GM12892 (cell line): Measurements from ENCODE around the gene POU2F3.

Experiments
- DNase-seq: peaks from one replicate; pipeline ENCODE4 v3.0.0; 2011; ENCODE audit not compliant: insufficient read length
- FAIRE-seq: peaks from 2 replicates; lab custom pipeline; 2011; peaks lifted over from hg19 to GRCh38; lab: Jason Lieb, UNC
- POLR2A ChIP-seq: IDR thresholded peaks from 2 replicates; pipeline ENCODE4 v1.6.1; 2011; ENCODE audit warnings: low read depth, low read length, control low read depth
- POLR2AphosphoS5 ChIP-seq: IDR thresholded peaks from 2 replicates; pipeline ENCODE4 v1.6.1; 2011; ENCODE audit warnings: low read depth, low read length, control low read depth
- TAF1 ChIP-seq: IDR thresholded peaks from 2 replicates; pipeline ENCODE4 v1.6.1; 2011; ENCODE audit warnings: low read depth, mild to moderate bottlenecking, control low read depth, low read length, borderline replicate concordance

The POU2F3 gene

DNA sequence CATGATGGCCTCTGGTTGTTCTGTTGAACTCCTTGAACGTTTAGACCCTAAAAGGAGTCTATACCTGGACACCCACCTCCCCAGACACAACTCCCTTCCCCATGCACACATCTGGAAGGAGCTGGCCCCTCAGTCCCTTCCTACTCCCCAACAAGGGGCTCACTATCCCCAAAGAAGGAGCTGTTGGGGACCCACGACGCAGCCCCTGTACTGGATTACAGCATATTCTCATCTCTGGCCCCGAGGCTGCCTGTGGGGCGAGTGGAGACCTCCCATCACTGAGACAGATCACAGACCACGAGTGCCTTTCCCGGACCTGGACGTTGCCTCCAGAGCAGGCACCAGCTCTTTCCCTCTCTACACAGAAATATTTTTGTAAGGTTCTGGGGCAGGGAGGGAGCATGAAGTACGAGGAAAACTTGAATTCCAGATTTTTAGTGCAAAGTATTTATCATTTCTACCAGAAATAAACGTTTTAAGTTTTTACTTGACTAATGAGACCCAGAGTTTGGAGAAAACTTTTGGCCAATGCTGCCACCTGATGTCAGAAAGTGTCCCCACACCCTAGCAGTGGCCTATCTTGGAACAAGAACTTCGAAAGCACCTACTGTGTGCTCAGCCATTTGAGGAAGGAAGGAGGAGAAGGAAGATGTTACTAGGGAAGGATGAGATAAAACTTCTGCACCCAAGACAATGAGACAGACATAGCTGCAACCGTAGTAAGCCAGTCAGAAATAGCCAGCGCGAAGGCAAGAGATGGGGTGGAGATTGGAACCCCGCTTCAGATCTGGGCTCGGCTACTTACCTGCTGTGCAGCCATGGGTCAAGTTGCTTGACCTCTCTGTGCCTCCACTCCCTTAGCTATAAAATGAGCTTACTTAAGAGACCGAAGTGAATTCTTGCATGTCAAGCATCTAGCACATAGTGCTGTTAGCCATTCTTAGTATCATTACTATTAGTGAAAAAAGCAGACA, 10.2 kb upstream of the POU2F3 start:
- FAIRE-seq = peak; percentile 94
- no peak for DNase-seq
- TF ChIP-seq POLR2AphosphoS5 (no peak), POLR2A (no peak), TAF1 (no peak)

DNA sequence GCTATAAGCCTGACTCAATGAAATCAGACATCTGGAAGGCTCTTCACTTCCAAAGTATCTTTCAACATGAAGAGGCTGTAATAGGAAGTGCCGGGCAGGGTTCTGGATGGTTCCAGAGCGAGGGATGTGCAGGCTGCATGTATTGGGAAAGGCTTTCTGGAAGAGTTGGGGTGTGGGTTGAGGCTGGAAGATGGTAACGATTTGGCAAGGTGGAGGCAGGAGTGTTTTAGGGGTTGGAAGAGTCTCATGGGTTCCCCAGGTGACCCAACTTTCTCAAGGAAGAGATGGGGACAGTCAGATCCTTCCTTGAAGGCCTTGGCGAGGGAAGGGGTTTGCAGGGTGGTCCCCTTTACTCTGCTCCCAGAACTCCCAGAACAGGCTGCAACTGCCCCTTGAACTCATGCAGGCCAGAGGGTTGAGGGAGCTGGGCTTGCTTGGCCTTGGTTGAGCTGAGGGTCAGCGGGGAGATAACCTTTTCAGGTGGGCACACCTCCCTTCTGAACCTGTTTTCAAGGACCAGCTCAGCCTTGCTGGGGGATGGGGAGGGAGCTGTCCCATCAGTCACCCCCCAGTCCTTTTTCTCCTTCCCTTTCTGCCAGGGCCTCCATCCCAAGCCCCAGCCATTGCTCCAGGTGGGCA, 9.4 kb upstream of the POU2F3 start:
- DNase-seq = no peak
- FAIRE-seq = no peak
- TF ChIP-seq POLR2A (no peak), TAF1 (no peak), POLR2AphosphoS5 (no peak)

DNA sequence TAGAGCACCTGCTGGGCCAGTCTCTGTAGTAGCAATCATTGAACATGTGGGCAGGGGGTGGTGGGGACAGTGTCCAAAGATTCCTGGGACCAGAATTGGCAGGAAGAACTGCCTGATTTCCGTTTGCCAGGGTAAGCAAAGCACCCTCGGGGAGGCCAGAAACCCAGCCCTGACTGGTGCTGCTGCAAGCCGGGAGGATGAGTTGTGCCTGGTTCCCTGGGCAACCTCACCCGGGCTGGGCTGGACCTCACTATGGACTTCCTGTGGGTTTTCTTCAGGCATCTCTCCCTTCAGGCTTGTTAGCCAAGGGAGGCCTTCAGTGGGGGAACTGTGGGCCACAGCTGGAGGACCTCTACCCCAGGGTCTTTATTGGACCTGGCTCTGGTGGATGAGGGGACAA, 8.0 kb upstream of the POU2F3 start:
- FAIRE-seq (no peak), DNase-seq (no peak)

DNA sequence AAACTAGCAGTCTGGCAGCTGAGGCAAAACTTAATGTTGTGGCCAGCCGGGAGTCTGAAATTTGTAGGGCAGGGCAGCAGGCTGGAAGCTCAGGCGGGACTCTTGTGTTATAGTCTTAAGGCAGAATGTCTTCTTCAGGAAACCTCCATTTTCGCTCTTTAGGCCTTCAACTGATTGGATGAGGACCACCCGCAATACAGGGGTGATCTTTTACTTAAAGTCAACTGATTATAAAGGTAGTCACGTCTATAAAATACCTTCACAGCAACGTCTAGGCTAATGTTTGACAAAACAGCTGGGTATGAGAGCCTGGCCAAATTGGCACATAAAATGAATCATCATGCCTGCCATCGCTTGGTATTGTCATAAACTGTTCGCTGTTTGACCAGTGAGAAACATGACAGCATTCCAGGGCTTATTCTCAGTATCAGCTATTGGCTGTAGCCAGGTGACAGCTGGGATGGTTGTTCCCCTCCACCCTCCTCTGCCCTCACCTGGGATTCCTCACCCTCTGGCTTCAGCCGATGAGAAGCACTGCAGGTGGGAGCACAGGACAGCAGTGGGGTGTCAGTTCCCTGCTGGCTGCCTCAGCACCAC, 6.6 kb upstream of the POU2F3 start:
- TF ChIP-seq TAF1 (no peak), POLR2AphosphoS5 (no peak), POLR2A (no peak)
- no peak for DNase-seq
- peak; percentile 38 for FAIRE-seq

More for the DNA sequence above, 8.0 kb upstream of the POU2F3 start:
- TF ChIP-seq POLR2AphosphoS5 = no peak
- no peak for TF ChIP-seq POLR2A
- no peak for TF ChIP-seq TAF1

DNA sequence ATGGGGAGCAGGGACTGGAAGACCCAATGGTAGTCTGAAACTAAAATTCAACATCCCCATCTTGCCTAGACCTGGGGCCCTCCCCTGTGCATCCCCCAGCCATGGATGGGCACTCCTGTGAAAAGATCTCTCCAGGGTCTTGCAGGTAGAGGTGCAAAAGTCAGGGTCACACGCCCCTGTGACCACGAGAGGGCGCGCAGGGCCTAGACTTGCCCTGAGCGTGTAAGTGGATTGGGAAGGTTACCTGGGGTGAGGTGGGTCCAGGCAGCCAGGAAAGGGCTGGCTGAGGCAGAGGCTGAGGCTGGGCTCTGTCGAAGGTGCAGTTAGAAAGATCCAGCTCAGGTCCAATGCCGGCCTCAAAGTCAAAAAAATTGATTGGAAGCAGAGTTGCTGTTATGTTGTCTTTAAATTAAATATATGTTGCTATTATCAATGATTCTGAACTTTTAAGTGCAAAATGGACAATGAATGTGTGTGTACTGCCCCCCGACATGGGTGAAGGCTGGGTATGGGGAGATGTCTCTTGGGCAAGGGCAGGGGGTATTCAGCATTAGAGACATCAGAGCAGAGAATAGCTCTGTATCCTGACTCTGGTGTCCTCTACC, 4.8 kb upstream of the POU2F3 start:
- no peak for TF ChIP-seq POLR2A
- TF ChIP-seq TAF1 = no peak
- TF ChIP-seq POLR2AphosphoS5 = no peak
- DNase-seq = peak; percentile 66
- peak; percentile 96 for FAIRE-seq

- peak; percentile 74 for FAIRE-seq
- DNase-seq = no peak
- TF ChIP-seq POLR2AphosphoS5 (peak; percentile 95), TAF1 (no peak), POLR2A (peak; percentile 91)
Observed at GRCh38 chr11:120236169-120237107, 3.5 kb upstream of the POU2F3 start.

- FAIRE-seq (no peak), DNase-seq (no peak)
- TF ChIP-seq POLR2AphosphoS5 (no peak), TAF1 (no peak), POLR2A (no peak)
Observed at GRCh38 chr11:120238968-120239620, 846 bp upstream of the POU2F3 start.

- TF ChIP-seq POLR2AphosphoS5 (no peak), POLR2A (no peak), TAF1 (no peak)
- DNase-seq (no peak), FAIRE-seq (no peak)
Observed at GRCh38 chr11:120240866-120241265, 926 bp downstream of the POU2F3 start.

GRCh38 chr11:120241277-120241676, 1.3 kb downstream of the POU2F3 start:
- TF ChIP-seq TAF1 (no peak), POLR2A (no peak), POLR2AphosphoS5 (no peak)
- DNase-seq (no peak), FAIRE-seq (no peak)
